DOHH2 (cell line): Measurements from ENCODE around the gene CCDC197.

ENCODE experiments used
- H3F3A ChIP-seq: fragments of 200-600 bp; sonication (generic), shearing (Covaris generic); 2 replicates; pipeline ENCODE4 v1.6.0; 2016; ENCODE audit warnings: antibody characterized with exemption, mild to moderate bottlenecking; ENCODE audit not compliant: control insufficient read depth, insufficient read depth
- H3K27ac ChIP-seq: fragments of 200-600 bp; sonication (generic); 2 replicates; pipeline ENCODE4 v1.5.1; 2014; ENCODE audit warnings: low read depth, mild to moderate bottlenecking, low read length, moderate library complexity
- H3K27me3 ChIP-seq: fragments of 200-600 bp; sonication (generic); 2 replicates; pipeline ENCODE4 v1.6.1; 2014; ENCODE audit warnings: mild to moderate bottlenecking, low read length, mixed read lengths; ENCODE audit not compliant: control insufficient read depth
- H3K36me3 ChIP-seq: fragments of 200-600 bp; sonication (generic); 2 replicates; pipeline ENCODE4 v1.6.1; 2014; ENCODE audit warnings: mild to moderate bottlenecking, low read length, moderate library complexity, mixed read lengths; ENCODE audit not compliant: control insufficient read depth
- H3K4me1 ChIP-seq: fragments of 200-600 bp; sonication (generic); 2 replicates; pipeline ENCODE4 v1.6.1; 2014; ENCODE audit warnings: mild to moderate bottlenecking, low read length, mixed read lengths; ENCODE audit not compliant: control insufficient read depth
- H3K4me2 ChIP-seq: fragments of 200-600 bp; sonication (generic); 2 replicates; pipeline ENCODE4 v1.6.0; 2014; ENCODE audit warnings: mild to moderate bottlenecking, low read length, moderate library complexity
- H3K4me3 ChIP-seq: fragments of 200-600 bp; sonication (generic); 2 replicates; pipeline ENCODE4 v1.5.1; 2014; ENCODE audit warnings: mild to moderate bottlenecking, low read length, mixed read lengths
- H3K79me2 ChIP-seq: fragments of 200-600 bp; sonication (generic); 2 replicates; pipeline ENCODE4 v1.6.1; 2014; ENCODE audit warnings: mild to moderate bottlenecking, low read length, mixed read lengths; ENCODE audit not compliant: control insufficient read depth
- H3K9me2 ChIP-seq: fragments of 200-600 bp; sonication (generic); replicated peaks from 2 replicates; pipeline ENCODE4 v1.6.1; 2014; ENCODE audit warnings: mild to moderate bottlenecking, low read length, mixed read lengths; ENCODE audit not compliant: control insufficient read depth
- H3K9me3 ChIP-seq: fragments of 200-600 bp; sonication (generic); 2 replicates; pipeline ENCODE4 v1.6.1; 2014; ENCODE audit warnings: antibody characterized with exemption, low read length, mixed read lengths; ENCODE audit not compliant: control insufficient read depth, insufficient read depth
- H4K20me1 ChIP-seq: fragments of 200-600 bp; sonication (generic); 2 replicates; pipeline ENCODE4 v1.6.0; 2014; ENCODE audit warnings: low read depth, mild to moderate bottlenecking, antibody characterized with exemption, low read length, moderate library complexity; ENCODE audit not compliant: control insufficient read depth, insufficient read depth
- CTCF ChIP-seq: fragments of 200-600 bp; sonication (generic); IDR thresholded peaks from one replicate; pipeline ENCODE4 v1.5.1; 2014; ENCODE audit warnings: antibody characterized with exemption, mild to moderate bottlenecking, low read depth, low read length; ENCODE audit not compliant: poor library complexity, severe bottlenecking
- EZH2phosphoT487 ChIP-seq: fragments of 200-600 bp; sonication (generic); IDR thresholded peaks from 2 replicates; pipeline ENCODE4 v1.6.1; 2017; ENCODE audit warnings: borderline replicate concordance, mild to moderate bottlenecking, antibody characterized with exemption, low read length, moderate library complexity, mixed read lengths

CCDC197 gene

GRCh38 chr14:93996130-93996695 lies 888 bp upstream of the CCDC197 start:
- H3K9me3 ChIP-seq = no peaks in the 10 kb centered on the region
- H3K4me3 ChIP-seq = no peak overlapping the region
- no peak overlapping the region for H3K27ac ChIP-seq
- TF ChIP-seq EZH2phosphoT487 (no peak), CTCF (no peak)
- H3K4me2 ChIP-seq = no peak overlapping the region
- peaks cover 2% of the 10 kb centered on the region for H3K4me1 ChIP-seq
- H3K36me3 ChIP-seq = no peaks in the 10 kb centered on the region
- H3K27me3 ChIP-seq = 0 out of 2 replicates have a peak, but pooled peaks cover 3% of the 10 kb centered on the region
- H3K79me2 ChIP-seq = no peaks in the 10 kb centered on the region
- no peaks in the 10 kb centered on the region for H3F3A ChIP-seq
- no peaks in the 10 kb centered on the region for H4K20me1 ChIP-seq
- H3K9me2 ChIP-seq = no peaks in the 10 kb centered on the region

GRCh38 chr14:93997916-93998870 lies 1.1 kb downstream of the CCDC197 start:
- Histone ChIP-seq H3K36me3 (no peaks in the 10 kb centered on the region), H3K27me3 (0 out of 2 replicates have a peak, but pooled peaks cover 3% of the 10 kb centered on the region), H3K4me3 (no peak overlapping the region), H3K79me2 (no peaks in the 10 kb centered on the region), H3K4me2 (no peak overlapping the region), H3K9me3 (no peaks in the 10 kb centered on the region), H3K4me1 (peaks cover 8% of the 10 kb centered on the region), H3F3A (no peaks in the 10 kb centered on the region), H3K9me2 (no peaks in the 10 kb centered on the region), H3K27ac (no peak overlapping the region), H4K20me1 (no peaks in the 10 kb centered on the region)
- TF ChIP-seq EZH2phosphoT487 (no peak), CTCF (no peak)

GRCh38 chr14:93998871-93999403 lies 1.8 kb downstream of the CCDC197 start:
- Histone ChIP-seq H3F3A (no peaks in the 10 kb centered on the region), H3K4me1 (peaks cover 8% of the 10 kb centered on the region), H3K9me3 (no peaks in the 10 kb centered on the region), H3K79me2 (no peaks in the 10 kb centered on the region), H3K4me3 (no peak overlapping the region), H3K27ac (no peak overlapping the region), H3K36me3 (no peaks in the 10 kb centered on the region), H3K9me2 (no peaks in the 10 kb centered on the region), H3K4me2 (no peak overlapping the region), H3K27me3 (peaks cover 3% of the 10 kb centered on the region; the same call in 1 of the 2 replicates), H4K20me1 (no peaks in the 10 kb centered on the region)
- TF ChIP-seq EZH2phosphoT487 (no peak), CTCF (no peak)
